UCSD-AML1 (cell line): Measurements from ENCODE around the gene INPP5E.

ENCODE experiments used
- DNase-seq: peaks from one replicate; lab custom pipeline; 2025; ENCODE audit not compliant: unreplicated experiment; lab: John Stamatoyannopoulos, UW

The INPP5E gene

GRCh38 chr9:136405481-136405880 lies 34.2 kb downstream of the INPP5E start:
- no peak for DNase-seq

- DNase-seq = no peak
Measured at GRCh38 chr9:136404801-136405136, 34.9 kb downstream of the INPP5E start.

GRCh38 chr9:136403915-136404800 lies 35.5 kb downstream of the INPP5E start:
- no peak for DNase-seq

DNA sequence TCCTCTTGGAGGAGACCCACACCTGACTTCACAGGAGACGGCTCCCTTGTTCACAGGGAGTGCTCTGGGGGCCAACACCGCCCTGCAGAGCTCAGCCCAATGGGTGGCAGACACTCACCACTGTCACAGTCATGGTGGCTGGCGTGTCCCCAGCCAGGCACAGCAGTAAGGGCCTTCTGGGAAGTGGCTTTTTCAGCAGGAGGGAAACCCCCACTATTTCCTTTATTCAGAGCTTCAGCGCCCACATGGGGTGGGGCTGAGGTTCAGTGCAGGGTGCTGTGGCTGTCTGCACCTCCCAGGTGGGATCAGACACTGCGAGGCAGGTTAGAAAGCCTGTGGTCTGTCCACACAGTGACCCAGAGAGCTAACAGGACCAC lies 36.1 kb downstream of the INPP5E start:
- DNase-seq = no peak

DNA sequence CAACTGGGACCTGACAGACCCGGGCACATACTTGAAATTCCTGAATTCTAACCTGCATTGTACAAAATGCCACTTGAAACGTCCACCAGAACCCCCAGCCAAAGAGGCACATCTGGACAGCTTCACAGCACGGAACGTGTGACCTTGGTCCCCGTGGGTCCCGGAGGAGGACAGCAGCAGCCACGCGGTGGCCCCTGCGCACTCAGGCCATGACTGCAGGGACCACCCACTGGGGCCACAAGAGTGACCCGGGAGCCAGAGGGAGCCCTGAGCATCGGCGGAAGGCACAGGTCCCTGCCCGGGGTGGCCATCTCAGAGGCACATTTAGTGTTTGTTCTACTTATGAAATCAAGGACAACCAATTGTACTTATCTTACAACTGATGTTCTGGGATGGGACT lies 37.6 kb downstream of the INPP5E start:
- no peak for DNase-seq

DNA sequence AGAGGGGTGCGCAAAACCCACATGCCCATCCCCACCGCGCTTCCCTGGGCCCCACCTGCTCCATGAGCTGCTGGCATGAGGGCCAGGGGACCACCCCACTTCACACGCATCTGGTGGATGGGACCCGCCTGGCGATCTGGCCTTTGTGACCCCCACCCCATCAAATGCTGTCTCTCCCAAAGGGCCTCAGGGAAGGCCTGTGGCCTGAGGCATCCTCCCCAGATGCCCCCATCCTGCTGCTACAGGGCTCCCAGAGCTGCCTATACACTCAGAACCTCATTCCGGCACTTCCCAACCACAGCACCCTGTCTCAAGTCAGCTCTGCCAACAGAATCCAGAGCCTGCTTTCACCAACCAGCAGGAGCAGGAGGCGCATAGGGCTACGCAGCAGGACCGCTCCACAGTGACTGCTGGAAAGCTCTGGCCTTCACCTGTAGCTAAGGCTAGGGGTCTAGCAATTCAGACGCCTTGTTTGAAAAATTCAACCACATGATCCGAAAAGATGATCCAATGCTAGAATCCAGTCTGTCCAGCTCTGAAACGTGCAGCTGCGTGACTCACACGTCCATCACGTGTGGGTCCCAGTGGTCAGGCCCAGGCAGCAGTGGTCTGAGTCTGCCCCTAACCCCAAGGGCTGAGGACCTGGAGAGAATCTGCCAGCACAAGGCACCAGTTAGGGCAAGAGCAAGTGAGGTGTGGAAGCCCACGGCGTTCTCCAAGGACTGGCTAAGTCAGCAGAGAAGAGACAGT lies 38.3 kb downstream of the INPP5E start:
- DNase-seq = no peak

DNA sequence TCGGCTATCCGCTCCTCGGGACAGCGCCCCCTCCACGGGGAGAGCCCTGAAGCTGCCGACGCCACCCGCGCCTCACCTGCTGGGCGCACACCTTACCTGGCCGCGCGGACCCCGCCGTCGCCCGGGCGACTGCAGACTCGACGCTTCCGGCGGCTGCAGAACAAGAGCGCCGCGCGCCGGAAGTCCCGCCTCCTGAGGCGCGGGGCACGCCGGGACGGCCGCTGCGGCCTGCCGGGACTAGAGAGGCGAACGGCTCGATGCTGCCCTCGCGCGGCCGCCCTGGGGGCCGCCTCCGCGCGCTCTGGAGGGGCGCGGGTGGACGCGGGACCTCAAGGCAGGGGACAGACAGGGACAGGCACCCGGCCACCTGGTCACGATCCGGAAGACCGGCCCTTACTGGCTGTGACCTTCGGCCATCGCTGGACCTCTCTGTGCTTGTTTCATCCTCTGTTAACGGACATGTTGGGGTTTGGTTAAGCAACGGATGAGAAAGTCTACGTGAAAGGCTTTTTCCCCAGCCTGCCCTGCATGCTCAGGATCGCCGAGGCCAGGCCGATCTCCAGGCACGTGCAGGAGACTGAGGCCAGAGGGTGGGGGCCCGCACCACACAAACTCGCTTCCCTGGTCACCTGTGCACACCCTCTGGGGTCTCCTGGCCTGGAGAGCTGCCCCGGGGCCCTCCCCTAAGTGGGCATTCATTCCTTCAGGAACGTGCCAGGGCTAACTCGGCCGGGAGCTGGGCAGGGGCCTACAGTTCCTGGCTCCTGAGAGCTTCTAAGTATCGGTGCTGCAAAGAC lies 39.4 kb downstream of the INPP5E start, which contains the start of gene SNAPC4:
Gene SNAPC4, minus strand, starts transcription at position 133 of the 797 bp plus-strand sequence. CDS start 1,742 bp downstream, outside the sequence.
- peak; percentile 92 for DNase-seq

- DNase-seq = peak; percentile 25
Measured at GRCh38 chr9:136399176-136400037, 40.2 kb downstream of the INPP5E start.

- DNase-seq = no peak
Measured at GRCh38 chr9:136398286-136398685, 41.4 kb downstream of the INPP5E start.

DNA sequence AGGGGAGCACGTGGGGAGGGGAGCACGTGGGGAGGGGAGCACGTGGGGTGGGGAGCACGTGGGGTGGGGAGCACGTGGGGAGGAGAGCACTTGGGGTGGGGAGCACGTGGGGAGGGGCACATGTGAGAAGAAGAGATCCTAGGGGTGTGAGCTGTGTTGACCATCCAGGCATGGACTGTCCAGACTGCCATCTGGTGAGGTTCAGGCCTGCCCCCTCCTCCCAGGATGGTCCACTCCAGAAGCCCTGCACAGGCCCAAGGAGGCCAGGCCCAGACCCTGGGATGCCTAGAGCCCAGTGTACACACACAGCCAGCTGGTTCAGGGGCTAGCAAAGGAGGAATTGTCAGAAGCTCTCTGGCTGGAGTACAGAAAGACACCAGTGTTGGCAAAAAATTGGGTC lies 42.0 kb downstream of the INPP5E start:
- no peak for DNase-seq

- no peak for DNase-seq
Measured at GRCh38 chr9:136396219-136396515, 43.5 kb downstream of the INPP5E start.

DNA sequence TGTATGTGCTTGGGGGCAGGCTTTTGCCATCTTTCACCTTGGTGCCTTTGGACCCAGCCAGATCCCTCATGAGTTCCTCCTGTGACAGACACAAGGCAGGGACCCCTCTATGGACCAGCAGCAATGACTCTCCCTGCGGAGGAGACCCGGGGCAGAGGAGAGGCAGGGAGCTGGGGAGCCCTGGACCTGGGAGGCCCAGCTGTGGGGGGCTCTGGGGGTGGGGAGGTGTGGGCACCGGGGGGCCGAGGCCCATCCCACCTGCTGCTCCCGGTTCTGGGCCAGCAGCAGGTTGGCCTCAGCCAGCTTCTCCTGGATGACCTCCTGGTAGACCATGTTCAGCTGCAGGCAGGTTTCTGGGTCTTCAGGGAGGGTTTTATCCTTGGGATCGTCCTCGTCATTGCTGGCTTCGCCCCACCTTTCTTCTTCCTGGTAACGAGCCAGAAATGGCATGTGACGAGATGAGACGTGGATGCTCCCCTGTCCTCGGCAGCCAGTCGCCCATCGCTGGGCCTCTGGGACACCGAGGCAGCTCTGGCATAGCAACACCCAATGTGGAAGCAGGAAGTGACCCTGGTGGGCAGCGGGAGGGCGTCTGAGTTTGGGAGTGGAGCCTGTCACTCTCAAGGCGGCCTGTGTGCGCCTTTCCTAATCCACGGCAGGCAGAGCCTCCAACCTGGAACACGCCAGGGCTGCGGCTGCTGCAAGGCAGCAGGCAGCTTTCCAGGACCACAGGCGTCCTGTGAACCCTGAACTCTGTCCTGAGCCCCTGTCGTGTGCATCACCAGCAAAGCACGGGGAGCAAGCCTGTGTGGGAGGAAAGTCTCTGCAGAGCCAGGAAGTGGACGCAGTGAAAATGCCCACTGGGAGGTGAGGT lies 44.1 kb downstream of the INPP5E start:
- no peak for DNase-seq

DNA sequence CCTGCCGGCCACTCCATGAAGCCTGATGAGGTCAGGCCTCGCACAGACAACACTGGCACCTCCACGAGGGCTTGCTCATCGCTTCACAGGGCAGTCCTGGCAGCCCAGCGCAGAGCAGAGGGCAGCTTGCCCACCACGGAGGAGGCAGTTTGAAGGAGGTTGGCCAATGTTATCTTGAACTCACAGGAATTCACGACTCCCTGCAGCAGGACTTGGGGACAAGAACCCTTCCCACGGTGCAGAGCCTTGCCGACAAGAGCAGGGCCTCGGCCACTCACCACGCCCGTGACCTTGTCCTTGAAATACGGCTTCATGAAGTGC lies 44.7 kb downstream of the INPP5E start:
- DNase-seq = no peak

GRCh38 chr9:136394312-136395019 lies 45.2 kb downstream of the INPP5E start:
- no peak for DNase-seq

DNA sequence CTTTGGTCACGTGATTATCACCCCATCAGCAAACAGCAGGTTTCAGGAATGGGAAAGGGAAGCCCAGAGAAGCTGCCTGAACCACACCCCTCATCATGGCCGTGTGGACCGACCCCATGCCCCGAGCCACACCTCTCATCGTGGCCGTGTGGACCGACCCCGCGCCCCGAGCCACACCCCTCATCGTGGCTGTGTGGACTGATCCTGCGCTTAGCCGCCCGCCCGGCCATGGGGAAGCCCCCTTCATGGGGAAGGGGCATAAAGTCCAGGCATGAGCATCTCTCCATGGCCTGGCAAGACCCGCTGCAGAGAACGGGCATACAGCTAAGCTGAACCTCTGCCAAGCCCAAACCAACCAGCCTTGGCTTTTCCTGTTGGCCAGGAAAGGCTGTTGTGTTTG lies 46.1 kb downstream of the INPP5E start:
- no peak for DNase-seq

DNA sequence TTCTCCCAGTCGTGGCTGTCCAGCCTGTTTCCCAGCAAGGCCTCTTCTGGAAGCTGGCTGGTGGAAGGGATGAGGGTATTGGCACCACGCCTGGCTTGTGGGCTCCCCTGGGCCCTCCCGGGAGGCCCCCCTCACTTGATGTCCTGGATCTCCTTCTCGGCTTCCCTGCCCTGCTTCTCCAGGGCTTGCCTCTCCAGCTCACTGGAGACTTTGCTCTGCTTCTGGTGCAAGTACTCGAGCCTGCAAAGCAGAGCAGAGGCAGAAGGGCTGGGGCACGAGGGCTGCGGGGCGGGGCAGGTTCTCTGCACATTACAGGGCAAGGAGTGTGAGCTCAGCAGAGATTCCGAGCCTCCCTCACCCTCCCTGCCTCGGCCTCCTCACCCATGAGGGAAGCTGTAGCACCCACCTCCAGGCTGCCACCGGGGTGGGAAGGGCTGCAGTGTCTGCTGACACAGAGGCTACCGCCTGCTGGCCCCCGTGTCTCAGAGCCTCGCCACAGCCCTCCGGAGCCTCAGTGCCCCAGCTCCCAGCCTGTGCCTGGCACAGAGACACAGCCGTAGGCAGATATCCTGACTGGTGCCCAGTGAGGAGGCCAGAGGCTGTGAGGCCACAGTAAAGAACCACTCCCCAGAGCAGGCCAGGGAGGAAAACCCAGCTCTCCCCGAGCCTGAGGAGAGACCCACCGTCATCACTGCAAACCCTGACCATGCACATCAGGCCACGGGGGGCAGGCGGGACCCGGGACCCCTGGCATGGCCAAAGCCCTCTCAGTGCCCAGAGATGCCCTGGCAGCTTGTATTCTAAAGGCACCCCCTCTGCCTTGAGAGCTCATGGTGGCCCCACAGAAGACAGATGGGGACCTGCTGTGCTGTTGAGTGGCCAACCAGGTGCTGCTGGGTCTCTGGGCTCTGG lies 46.9 kb downstream of the INPP5E start:
- DNase-seq = no peak

- no peak for DNase-seq
Measured at GRCh38 chr9:136391737-136392537, 47.7 kb downstream of the INPP5E start.
